ENCODE results near the gene FAM210B.

- TF ChIP-seq, protein P1, sequence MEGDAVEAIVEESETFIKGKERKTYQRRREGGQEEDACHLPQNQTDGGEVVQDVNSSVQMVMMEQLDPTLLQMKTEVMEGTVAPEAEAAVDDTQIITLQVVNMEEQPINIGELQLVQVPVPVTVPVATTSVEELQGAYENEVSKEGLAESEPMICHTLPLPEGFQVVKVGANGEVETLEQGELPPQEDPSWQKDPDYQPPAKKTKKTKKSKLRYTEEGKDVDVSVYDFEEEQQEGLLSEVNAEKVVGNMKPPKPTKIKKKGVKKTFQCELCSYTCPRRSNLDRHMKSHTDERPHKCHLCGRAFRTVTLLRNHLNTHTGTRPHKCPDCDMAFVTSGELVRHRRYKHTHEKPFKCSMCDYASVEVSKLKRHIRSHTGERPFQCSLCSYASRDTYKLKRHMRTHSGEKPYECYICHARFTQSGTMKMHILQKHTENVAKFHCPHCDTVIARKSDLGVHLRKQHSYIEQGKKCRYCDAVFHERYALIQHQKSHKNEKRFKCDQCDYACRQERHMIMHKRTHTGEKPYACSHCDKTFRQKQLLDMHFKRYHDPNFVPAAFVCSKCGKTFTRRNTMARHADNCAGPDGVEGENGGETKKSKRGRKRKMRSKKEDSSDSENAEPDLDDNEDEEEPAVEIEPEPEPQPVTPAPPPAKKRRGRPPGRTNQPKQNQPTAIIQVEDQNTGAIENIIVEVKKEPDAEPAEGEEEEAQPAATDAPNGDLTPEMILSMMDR (IDR thresholded peaks at IDR 0.05) = no peak
- TF ChIP-seq POLR2AphosphoS5 (IDR thresholded peaks at IDR 0.05) (no peak), POLR2A (IDR thresholded peaks at IDR 0.05) (no peak)
Observed at GRCh38 chr20:56348746-56349145, 10.0 kb upstream of the FAM210B start.
